Measurements from ENCODE around the gene DAGLA.

DNA sequence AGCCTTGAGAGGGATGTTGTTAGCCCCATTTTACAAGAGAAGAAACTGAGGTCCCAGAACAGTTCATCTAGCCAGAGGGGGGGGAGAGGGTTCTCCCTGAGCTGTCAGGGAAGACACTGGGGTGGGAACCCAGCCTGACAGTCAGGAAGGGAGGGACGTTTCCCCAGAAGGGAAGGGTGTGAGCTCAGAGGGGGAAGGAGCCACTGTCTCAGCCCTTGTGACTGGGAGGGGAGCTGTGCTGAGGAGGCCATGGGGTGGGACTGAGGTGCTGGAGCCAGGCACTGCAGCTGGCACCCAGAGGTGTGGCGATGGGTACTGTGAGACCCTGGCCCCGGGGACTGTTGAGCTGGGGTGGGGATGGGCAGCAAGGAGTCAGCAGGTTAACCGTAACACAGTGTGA lies 35.7 kb downstream of the DAGLA start:
- TF ChIP-seq ARHGAP35 (CRISPR knock-in tag; IDR thresholded peaks at IDR 0.05; ENCODE audit: borderline replicate concordance), result no peak
- TF ChIP-seq RBFOX2 (IDR thresholded peaks at IDR 0.05; ENCODE audit: low read depth, low read length), result no peak
- TF ChIP-seq POLR2AphosphoS5 (IDR thresholded peaks at IDR 0.05; ENCODE audit: low read depth, low read length), result no peak
- TF ChIP-seq HNF4G (IDR thresholded peaks at IDR 0.05; ENCODE audit: borderline replicate concordance, low read depth, low read length), result no peak
- no peak for TF ChIP-seq HNF4G (CRISPR knock-in tag; IDR thresholded peaks at IDR 0.05; ENCODE audit: borderline replicate concordance, low read depth)
- no peak for TF ChIP-seq ZBTB40 (IDR thresholded peaks at IDR 0.05)
- no peak for TF ChIP-seq ZBTB40 (CRISPR knock-in tag; IDR thresholded peaks at IDR 0.05)
- no peak for TF ChIP-seq ONECUT2 (CRISPR knock-in tag; IDR thresholded peaks at IDR 0.05)
